Left ventricle myocardium inferior (tissue), 1 donor: ENCODE measurements around the gene STK32B. TPM values are rescaled to one million over a fixed set of nuclear protein-coding genes. Genes with fewer than 3 reads are reported as not detected.

Experiments
- DNase-seq: peaks from one replicate; pipeline ENCODE4 v3.0.0-alpha.2; 2020
- H3K27ac ChIP-seq: fragments of 200-600 bp; replicated peaks from 2 replicates; pipeline ENCODE4 v1.8.0; 2021
- H3K27me3 ChIP-seq: fragments of 200-600 bp; 2 replicates; pipeline ENCODE4 v1.8.0; 2021; ENCODE audit warnings: low read depth
- H3K36me3 ChIP-seq: fragments of 200-600 bp; 2 replicates; pipeline ENCODE4 v1.8.0; 2021
- H3K4me1 ChIP-seq: fragments of 200-600 bp; 2 replicates; pipeline ENCODE4 v1.8.0; 2021
- H3K4me3 ChIP-seq: fragments of 200-600 bp; 2 replicates; pipeline ENCODE4 v1.8.0; 2021; ENCODE audit warnings: mild to moderate bottlenecking, moderate library complexity
- H3K9me3 ChIP-seq: fragments of 200-600 bp; replicated peaks from 2 replicates; pipeline ENCODE4 v1.8.0; 2021
- CTCF ChIP-seq: fragments of 200-600 bp; IDR thresholded peaks from 2 replicates; pipeline ENCODE4 v1.8.0; 2021; ENCODE audit warnings: antibody characterized with exemption, mild to moderate bottlenecking, borderline replicate concordance
- intact Hi-C: fragments of 100-400 bp; cut with micrococcal nuclease; formaldehyde crosslinking; loops from one replicate; pipeline ENCODE4 v1.11.0; 2022
- total RNA-seq: library from RNA; stranded (reverse); fragmentation: NEBNext Ultra II Directional; extraction: Animal tissue kit (Norgen Biotek cat#: 25700); gene quantifications from one replicate; pipeline ENCODE4 v1.2.1, GENCODE V29; 2021
- donor health status: DM: no; HTN: yes; CAD: no; lungs with severe emphysema.

The STK32B gene
- total RNA-seq, 1 donor from 2014 or later: 0.55 TPM

- peaks cover 29% of the 10 kb centered on the region for H3K27me3 ChIP-seq
- intact Hi-C loops: no loop called here
- no peak for TF ChIP-seq CTCF
- no peaks in the 10 kb centered on the region for H3K36me3 ChIP-seq
- no peak overlapping the region for H3K27ac ChIP-seq
- H3K9me3 ChIP-seq: peaks cover 3% of the 10 kb centered on the region
- no peak for DNase-seq
- no peaks in the 10 kb centered on the region for H3K4me1 ChIP-seq
- H3K4me3 ChIP-seq: no peak overlapping the region
Observed at GRCh38 chr4:5423670-5424069, 372.4 kb downstream of the STK32B start.

GRCh38 chr4:5424211-5424610 lies 372.9 kb downstream of the STK32B start:
- Histone ChIP-seq H3K4me3 (no peak overlapping the region), H3K9me3 (peaks cover 9% of the 10 kb centered on the region), H3K27me3 (peaks cover 29% of the 10 kb centered on the region), H3K36me3 (no peaks in the 10 kb centered on the region), H3K27ac (no peak overlapping the region), H3K4me1 (no peaks in the 10 kb centered on the region)
- no peak for DNase-seq
- intact Hi-C loops: no loop called here
- no peak for TF ChIP-seq CTCF

GRCh38 chr4:5424901-5425300 lies 373.6 kb downstream of the STK32B start:
- H3K27me3 ChIP-seq: peaks cover 29% of the 10 kb centered on the region
- TF ChIP-seq CTCF: no peak
- DNase-seq: no peak
- H3K4me3 ChIP-seq: no peak overlapping the region
- H3K9me3 ChIP-seq: peaks cover 16% of the 10 kb centered on the region
- no peaks in the 10 kb centered on the region for H3K4me1 ChIP-seq
- intact Hi-C loops: no loop called here
- no peaks in the 10 kb centered on the region for H3K36me3 ChIP-seq
- H3K27ac ChIP-seq: no peak overlapping the region

GRCh38 chr4:5429747-5430146 lies 378.5 kb downstream of the STK32B start:
- Histone ChIP-seq H3K4me3 (no peak overlapping the region), H3K4me1 (no peaks in the 10 kb centered on the region), H3K36me3 (no peaks in the 10 kb centered on the region), H3K27ac (no peak overlapping the region), H3K9me3 (peaks cover 20% of the 10 kb centered on the region), H3K27me3 (peaks cover 4% of the 10 kb centered on the region)
- no peak for TF ChIP-seq CTCF
- intact Hi-C loops: no loop called here
- DNase-seq: no peak

- peaks cover 4% of the 10 kb centered on the region for H3K27me3 ChIP-seq
- H3K4me3 ChIP-seq: no peak overlapping the region
- intact Hi-C loops: no loop called here
- peaks cover 24% of the 10 kb centered on the region for H3K9me3 ChIP-seq
- no peaks in the 10 kb centered on the region for H3K4me1 ChIP-seq
- no peak for TF ChIP-seq CTCF
- H3K36me3 ChIP-seq: no peaks in the 10 kb centered on the region
- no peak for DNase-seq
- H3K27ac ChIP-seq: no peak overlapping the region
Observed at GRCh38 chr4:5433196-5433595, 381.9 kb downstream of the STK32B start.

- no peak overlapping the region for H3K4me3 ChIP-seq
- H3K9me3 ChIP-seq: peaks cover 10% of the 10 kb centered on the region
- intact Hi-C loops: no loop called here
- no peak for DNase-seq
- no peaks in the 10 kb centered on the region for H3K36me3 ChIP-seq
- H3K27me3 ChIP-seq: peaks cover 4% of the 10 kb centered on the region
- TF ChIP-seq CTCF: no peak
- H3K27ac ChIP-seq: no peak overlapping the region
- no peaks in the 10 kb centered on the region for H3K4me1 ChIP-seq
Observed at GRCh38 chr4:5435201-5435600, 383.9 kb downstream of the STK32B start.
